GM12878 (cell line): ENCODE results near the gene ZNF827.

ENCODE experiments used
- JUND ChIP-seq: IDR thresholded peaks from 2 replicates; pipeline ENCODE4 v1.6.1; 2012; ENCODE audit warnings: low read depth, mild to moderate bottlenecking, low read length, improper control_type of control experiment, moderate library complexity
- USF2 ChIP-seq: IDR thresholded peaks from 2 replicates; pipeline ENCODE4 v1.6.1; 2011; ENCODE audit warnings: low read depth, low read length, improper control_type of control experiment, borderline replicate concordance

GRCh38 chr4:145735827-145736226 is 202.8 kb downstream of the ZNF827 start:
- TF ChIP-seq USF2 (no peak), JUND (no peak)
